Kidney (tissue), 14 donors: ENCODE measurements around the gene PTPRM. TPM values are rescaled to one million over a fixed set of nuclear protein-coding genes. Genes with fewer than 3 reads are reported as not detected.
A peak's percentile ranks its signal among the peaks of the same experiment; 100 is the strongest.

Experiments
- DNase-seq, 5 donors: peaks; one replicate each; pipeline ENCODE4 v3.0.0-alpha.2; 2013 to 2020
- FAIRE-seq: peaks from 2 replicates; lab custom pipeline; 2012; peaks lifted over from hg19 to GRCh38; lab: Jason Lieb, UNC
- H3K27ac ChIP-seq, 2 donors: one replicate each; pipeline ENCODE4 v1.7.0; 2013; ENCODE audit warnings: low read depth in 2 of 2, low read length in 2 of 2, inconsistent platforms in 1 of 2
- H3K27me3 ChIP-seq: one replicate; pipeline ENCODE4 v1.7.1; 2013; ENCODE audit warnings: low read length, inconsistent platforms; ENCODE audit not compliant: control insufficient read depth, insufficient read depth
- H3K36me3 ChIP-seq, 3 donors: one replicate each; pipeline versions ENCODE4 v1.7.0 to v1.7.1; 2013; ENCODE audit warnings: low read length in 3 of 3, control low read depth in 1 of 3, inconsistent platforms in 1 of 3; ENCODE audit not compliant: insufficient read depth in 3 of 3, control insufficient read depth in 2 of 3
- H3K4me1 ChIP-seq, 3 donors: one replicate each; pipeline versions ENCODE4 v1.7.0 to v1.7.1; 2013; ENCODE audit warnings: low read length in 3 of 3, inconsistent platforms in 1 of 3, low read depth in 1 of 3; ENCODE audit not compliant: control insufficient read depth in 2 of 3, insufficient read depth in 2 of 3
- H3K4me3 ChIP-seq, 3 donors: one replicate each; pipeline versions ENCODE4 v1.7.0 to v1.8.1; 2013; ENCODE audit warnings: low read length in 3 of 3, control low read depth in 1 of 3, inconsistent platforms in 1 of 3
- H3K9ac ChIP-seq, 3 donors: one replicate each; pipeline versions ENCODE4 v1.7.0 to v1.7.1; 2013; ENCODE audit warnings: low read length in 3 of 3, control low read depth in 1 of 3, inconsistent platforms in 1 of 3
- H3K9me3 ChIP-seq, 3 donors: one replicate each; pipeline versions ENCODE4 v1.7.0 to v1.7.1; 2013; ENCODE audit warnings: low read length in 3 of 3, control low read depth in 1 of 3, inconsistent platforms in 1 of 3; ENCODE audit not compliant: control insufficient read depth in 2 of 3, insufficient read depth in 1 of 3
- intact Hi-C: fragments of 100-400 bp; cut with DNase I; formaldehyde crosslinking; loops from one replicate; pipeline ENCODE4 v1.11.1; 2022
- polyA plus RNA-seq: library from polyadenylated mRNA; stranded (reverse); fragments of 350-450 nt; fragmentation: Illumina TruSeq; extraction: RNeasy Lipid Tissue Mini Kit (QIAGEN cat#74804); gene quantifications from one replicate; pipeline ENCODE4 v1.2.3, GENCODE V29; 2014; ENCODE audit warnings: low read depth, low replicate concordance; ENCODE audit not compliant: insufficient read depth
- total RNA-seq: library from RNA; stranded (reverse); fragmentation: NEBNext Ultra II Directional; extraction: Animal tissue kit (Norgen Biotek cat#: 25700); gene quantifications from one replicate; pipeline ENCODE4 v1.2.1, GENCODE V29; 2021
- TF ChIP-seq, protein P1 (sequence below): IDR thresholded peaks from 3 replicates; pipeline ENCODE4 v1.5.1; 2012; ENCODE audit warnings: mild to moderate bottlenecking, moderate library complexity, borderline replicate concordance; ENCODE audit not compliant: insufficient read depth; ENCODE audit errors: extremely low read depth
- donor health status: control.
- donor health status: control.
- donor health status: control.
- donor health status: control.
- donor health status: control.
- donor health status: DM: yes; HTN: yes; CAD: no.
- donor health status: Normal renal cell carcinoma (clear cell type).

Gene PTPRM
- total and polyA plus RNA-seq, 2 donors from 2014 or later: 52.4 to 98.9 TPM

DNA sequence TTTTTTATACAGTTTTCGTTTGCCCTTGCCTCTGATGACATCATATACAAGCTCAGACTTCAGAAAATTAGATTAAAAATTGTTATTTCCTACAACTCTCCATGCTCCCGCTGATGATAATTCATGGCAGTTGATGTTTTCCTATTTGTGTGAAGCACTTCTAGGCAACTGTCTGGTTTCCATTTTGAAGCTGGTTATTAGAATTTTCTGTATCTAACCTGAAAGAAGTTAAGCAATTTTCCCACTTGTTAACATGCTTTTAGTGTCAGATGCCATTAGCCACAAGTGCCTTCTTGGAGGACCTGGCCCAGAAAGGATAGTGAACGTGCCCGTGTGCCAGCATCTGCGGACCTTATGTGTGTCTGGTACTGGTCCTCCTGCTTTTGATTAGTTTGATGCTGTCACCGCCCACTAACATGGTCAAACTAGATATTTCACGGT lies 694.6 kb downstream of the PTPRM start:
- intact Hi-C loops: no loop called here
- H3K4me3 ChIP-seq: no peak overlapping the region
- TF ChIP-seq, protein P1, sequence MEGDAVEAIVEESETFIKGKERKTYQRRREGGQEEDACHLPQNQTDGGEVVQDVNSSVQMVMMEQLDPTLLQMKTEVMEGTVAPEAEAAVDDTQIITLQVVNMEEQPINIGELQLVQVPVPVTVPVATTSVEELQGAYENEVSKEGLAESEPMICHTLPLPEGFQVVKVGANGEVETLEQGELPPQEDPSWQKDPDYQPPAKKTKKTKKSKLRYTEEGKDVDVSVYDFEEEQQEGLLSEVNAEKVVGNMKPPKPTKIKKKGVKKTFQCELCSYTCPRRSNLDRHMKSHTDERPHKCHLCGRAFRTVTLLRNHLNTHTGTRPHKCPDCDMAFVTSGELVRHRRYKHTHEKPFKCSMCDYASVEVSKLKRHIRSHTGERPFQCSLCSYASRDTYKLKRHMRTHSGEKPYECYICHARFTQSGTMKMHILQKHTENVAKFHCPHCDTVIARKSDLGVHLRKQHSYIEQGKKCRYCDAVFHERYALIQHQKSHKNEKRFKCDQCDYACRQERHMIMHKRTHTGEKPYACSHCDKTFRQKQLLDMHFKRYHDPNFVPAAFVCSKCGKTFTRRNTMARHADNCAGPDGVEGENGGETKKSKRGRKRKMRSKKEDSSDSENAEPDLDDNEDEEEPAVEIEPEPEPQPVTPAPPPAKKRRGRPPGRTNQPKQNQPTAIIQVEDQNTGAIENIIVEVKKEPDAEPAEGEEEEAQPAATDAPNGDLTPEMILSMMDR: no peak
- peaks cover 0 to 7% (median 0%) of the 10 kb centered on the region in 3 donors for H3K36me3 ChIP-seq
- no peak overlapping the region for H3K9ac ChIP-seq
- H3K27ac ChIP-seq: no peak overlapping the region
- H3K9me3 ChIP-seq: no peaks in the 10 kb centered on the region
- H3K4me1 ChIP-seq: no peaks in the 10 kb centered on the region
- H3K27me3 ChIP-seq: no peaks in the 10 kb centered on the region
- no peak for FAIRE-seq
- no peak for DNase-seq

DNA sequence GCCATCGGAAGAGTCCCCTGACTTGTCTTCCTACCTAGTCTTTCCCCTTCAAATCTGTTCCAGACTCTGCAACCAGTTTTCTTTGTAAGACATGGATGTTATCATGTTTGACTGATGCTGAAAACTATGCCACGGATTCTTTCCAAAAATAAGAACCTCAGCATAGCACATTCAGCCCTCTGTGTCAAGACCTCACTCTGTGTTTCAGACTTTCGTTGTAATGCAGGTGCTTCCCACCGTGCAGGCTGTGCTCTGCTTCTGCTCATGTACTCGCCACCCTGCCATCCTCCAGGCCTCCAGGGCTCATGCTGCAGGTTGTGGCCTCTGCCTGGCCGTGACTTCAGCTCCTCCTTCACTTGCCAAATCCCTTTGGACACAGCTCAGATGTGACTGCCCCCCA lies 695.1 kb downstream of the PTPRM start:
- intact Hi-C loops: no loop called here
- no peak for FAIRE-seq

DNA sequence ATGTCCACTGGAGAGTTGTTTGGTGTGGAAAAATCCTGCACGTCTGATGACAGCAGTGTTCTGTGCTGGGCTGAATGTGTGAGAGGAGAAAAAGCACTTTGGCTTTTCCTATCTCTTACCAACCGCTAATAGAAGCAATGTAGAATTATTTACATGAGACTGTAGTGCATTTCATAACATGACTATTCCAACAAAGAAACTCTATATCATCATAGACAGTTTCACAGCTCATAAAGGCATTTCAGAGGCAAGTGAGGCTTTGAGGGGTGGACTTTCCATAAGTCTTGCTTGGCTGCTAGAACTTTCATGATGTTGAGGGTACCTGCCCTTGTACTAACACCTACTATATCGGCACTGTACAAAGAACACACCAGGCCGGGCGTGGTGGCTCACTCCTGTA lies 697.0 kb downstream of the PTPRM start:
- FAIRE-seq (no peak), DNase-seq (peak in 1 of 5 donors; percentile 26)
- H3K36me3 ChIP-seq: peaks cover 0 to 4% (median 0%) of the 10 kb centered on the region in 3 donors
- no peak overlapping the region for H3K9ac ChIP-seq
- TF ChIP-seq, protein P1: no peak
- no peak overlapping the region for H3K4me3 ChIP-seq
- intact Hi-C loops: no loop called here
- H3K27ac ChIP-seq: no peak overlapping the region
- no peaks in the 10 kb centered on the region for H3K9me3 ChIP-seq
- H3K27me3 ChIP-seq: no peaks in the 10 kb centered on the region
- no peaks in the 10 kb centered on the region for H3K4me1 ChIP-seq

More for the DNA sequence above, 695.1 kb downstream of the PTPRM start:
- Histone ChIP-seq H3K4me1 (no peaks in the 10 kb centered on the region), H3K9ac (no peak overlapping the region), H3K9me3 (no peaks in the 10 kb centered on the region), H3K4me3 (no peak overlapping the region), H3K36me3 (peaks cover 0 to 6% (median 0%) of the 10 kb centered on the region in 3 donors), H3K27me3 (no peaks in the 10 kb centered on the region), H3K27ac (no peak overlapping the region)
- DNase-seq: no peak
- TF ChIP-seq, protein P1: no peak
